SK-N-SH (cell line): ENCODE results near the gene ATP8A1.

Experiments
- FOSL2 ChIP-seq: IDR thresholded peaks from 2 replicates; pipeline ENCODE4 v1.4.0; 2012; ENCODE audit warnings: low read depth, mild to moderate bottlenecking, moderate library complexity, borderline replicate concordance
- TF ChIP-seq, protein P1 (sequence below): fragments of 200-600 bp; sonication (generic); IDR thresholded peaks from 2 replicates; pipeline ENCODE4 v1.6.1; 2017; ENCODE audit warnings: antibody characterized with exemption, mild to moderate bottlenecking, moderate library complexity

DNA sequence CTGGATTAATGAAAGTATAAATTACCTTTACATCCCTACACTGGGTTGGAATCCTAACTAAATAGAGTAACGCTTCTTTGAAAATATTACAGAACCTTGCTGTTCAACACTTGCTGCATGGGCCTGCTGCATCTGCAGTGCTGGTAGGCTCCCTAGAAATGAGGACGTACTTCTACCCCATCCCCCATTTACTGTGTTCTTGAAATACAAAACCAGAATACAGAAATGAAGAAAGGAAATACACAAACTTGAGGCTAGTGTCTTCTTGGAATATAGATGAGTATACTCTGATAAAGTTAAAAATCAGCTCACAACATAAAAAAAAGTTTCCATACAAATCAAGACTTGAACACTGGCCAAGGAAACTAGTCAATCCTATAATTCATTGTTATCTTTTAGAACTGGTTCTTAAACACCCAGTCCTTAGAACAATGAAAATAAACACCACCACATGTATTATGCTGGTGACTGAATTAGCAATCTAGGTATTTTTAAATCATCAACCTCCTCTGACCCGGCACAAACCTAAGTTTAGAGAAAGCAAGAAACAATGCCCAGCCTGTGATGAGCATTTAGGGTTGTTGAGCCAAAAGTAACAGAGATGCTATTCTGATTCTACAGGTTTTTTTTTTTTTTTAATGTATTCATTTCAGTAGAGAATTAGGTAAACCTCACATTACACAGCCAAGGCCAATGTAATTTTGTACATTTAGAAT, 49.7 kb downstream of the ATP8A1 start:
- TF ChIP-seq, protein P1, sequence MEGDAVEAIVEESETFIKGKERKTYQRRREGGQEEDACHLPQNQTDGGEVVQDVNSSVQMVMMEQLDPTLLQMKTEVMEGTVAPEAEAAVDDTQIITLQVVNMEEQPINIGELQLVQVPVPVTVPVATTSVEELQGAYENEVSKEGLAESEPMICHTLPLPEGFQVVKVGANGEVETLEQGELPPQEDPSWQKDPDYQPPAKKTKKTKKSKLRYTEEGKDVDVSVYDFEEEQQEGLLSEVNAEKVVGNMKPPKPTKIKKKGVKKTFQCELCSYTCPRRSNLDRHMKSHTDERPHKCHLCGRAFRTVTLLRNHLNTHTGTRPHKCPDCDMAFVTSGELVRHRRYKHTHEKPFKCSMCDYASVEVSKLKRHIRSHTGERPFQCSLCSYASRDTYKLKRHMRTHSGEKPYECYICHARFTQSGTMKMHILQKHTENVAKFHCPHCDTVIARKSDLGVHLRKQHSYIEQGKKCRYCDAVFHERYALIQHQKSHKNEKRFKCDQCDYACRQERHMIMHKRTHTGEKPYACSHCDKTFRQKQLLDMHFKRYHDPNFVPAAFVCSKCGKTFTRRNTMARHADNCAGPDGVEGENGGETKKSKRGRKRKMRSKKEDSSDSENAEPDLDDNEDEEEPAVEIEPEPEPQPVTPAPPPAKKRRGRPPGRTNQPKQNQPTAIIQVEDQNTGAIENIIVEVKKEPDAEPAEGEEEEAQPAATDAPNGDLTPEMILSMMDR: no peak
- no peak for TF ChIP-seq FOSL2
